Hepatocyte (in vitro differentiated cells): ENCODE data around the gene OPRL1. TPM values are rescaled to one million over a fixed set of nuclear protein-coding genes. Genes with fewer than 3 reads are reported as not detected.
A peak's percentile ranks its signal among the peaks of the same experiment; 100 is the strongest.

Experiments used
- DNase-seq: peaks from one replicate; pipeline ENCODE4 v3.0.0-alpha.2; 2016; ENCODE audit warnings: low spot score
- H2AFZ ChIP-seq: fragments of 200-600 bp; sonication (generic); 2 replicates; pipeline ENCODE4 v1.6.0; 2016; ENCODE audit warnings: antibody characterized with exemption, mild to moderate bottlenecking
- H3K27ac ChIP-seq: fragments of 200-600 bp; sonication (generic); 2 replicates; pipeline ENCODE4 v1.5.1; 2016; ENCODE audit warnings: mild to moderate bottlenecking
- H3K27me3 ChIP-seq: fragments of 200-600 bp; sonication (generic); 2 replicates; pipeline ENCODE4 v1.6.1; 2016
- H3K36me3 ChIP-seq: fragments of 200-600 bp; sonication (generic); replicated peaks from 2 replicates; pipeline ENCODE4 v1.5.1; 2016; ENCODE audit warnings: low read depth; ENCODE audit not compliant: insufficient read depth
- H3K4me1 ChIP-seq: fragments of 200-600 bp; sonication (generic); 2 replicates; pipeline ENCODE4 v1.5.1; 2016; ENCODE audit warnings: mild to moderate bottlenecking, moderate library complexity; ENCODE audit not compliant: insufficient read depth
- H3K4me2 ChIP-seq: fragments of 200-600 bp; sonication (generic); 2 replicates; pipeline ENCODE4 v1.6.0; 2016
- H3K4me3 ChIP-seq: fragments of 200-600 bp; sonication (generic); 2 replicates; pipeline ENCODE4 v1.5.1; 2016; ENCODE audit warnings: mild to moderate bottlenecking
- H3K79me2 ChIP-seq: fragments of 200-600 bp; sonication (generic); 2 replicates; pipeline ENCODE4 v1.6.0; 2017; ENCODE audit warnings: mild to moderate bottlenecking
- H3K9me2 ChIP-seq: fragments of 200-600 bp; sonication (generic); replicated peaks from 2 replicates; pipeline ENCODE4 v1.6.0; 2017; ENCODE audit warnings: mild to moderate bottlenecking; ENCODE audit not compliant: insufficient read depth
- H3K9me3 ChIP-seq: fragments of 200-600 bp; sonication (generic); 2 replicates; pipeline ENCODE4 v1.5.1; 2016; ENCODE audit warnings: low read depth, mild to moderate bottlenecking
- H4K20me1 ChIP-seq: fragments of 200-600 bp; sonication (generic); 2 replicates; pipeline ENCODE4 v1.6.0; 2016; ENCODE audit warnings: mild to moderate bottlenecking; ENCODE audit not compliant: insufficient read depth, poor library complexity, severe bottlenecking
- CTCF ChIP-seq: fragments of 200-600 bp; sonication (generic); IDR thresholded peaks from 2 replicates; pipeline ENCODE4 v1.5.1; 2016; ENCODE audit warnings: antibody characterized with exemption, mild to moderate bottlenecking; ENCODE audit not compliant: poor library complexity
- EZH2 ChIP-seq: fragments of 200-600 bp; sonication (generic); IDR thresholded peaks from 2 replicates; pipeline ENCODE4 v1.6.1; 2016; ENCODE audit warnings: antibody characterized with exemption, mild to moderate bottlenecking, borderline replicate concordance
- EZH2phosphoT487 ChIP-seq: fragments of 200-600 bp; sonication (generic); IDR thresholded peaks from one replicate; pipeline ENCODE4 v1.6.1; 2018; ENCODE audit warnings: antibody characterized with exemption, mild to moderate bottlenecking, low read depth, moderate library complexity; ENCODE audit not compliant: unreplicated experiment, severe bottlenecking
- WGBS: methylation state at CpG from one replicate; pipeline ENCODE4 v1.1.6; 2016; ENCODE audit warnings: low lambda C conversion rate; ENCODE audit errors: missing lambda C conversion rate; 5-methylcytosine and 5-hydroxymethylcytosine counted together
- polyA plus RNA-seq: library from polyadenylated mRNA; unstranded; fragments of >200 nt; fragmentation: Nextera tagmentation; extraction: Ambion mirVana; gene quantifications from 2 replicates; pipeline ENCODE4 v1.2.1, GENCODE V29; 2016
- total RNA-seq: library from RNA; depleted of rRNA; stranded (reverse); fragments of >200 nt; gene quantifications from 2 replicates; pipeline ENCODE4 v1.2.3, GENCODE V29; 2014

Gene OPRL1
- total and polyA plus RNA-seq, 2 experiments from 2014 or later, result 0.50 to 1.5 TPM

GRCh38 chr20:64138276-64138815 is 58.5 kb downstream of the OPRL1 start:
- WGBS, result 96% methylated on average over 18 of the region's 18 CpGs
- DNase-seq, result no peak

GRCh38 chr20:64139199-64140060 is 59.5 kb downstream of the OPRL1 start:
- Histone ChIP-seq H3K27me3 (no peaks in the 10 kb centered on the region), H3K4me3 (no peak overlapping the region), H3K36me3 (no peaks in the 10 kb centered on the region), H3K79me2 (no peaks in the 10 kb centered on the region), H3K9me3 (no peaks in the 10 kb centered on the region), H3K4me1 (no peaks in the 10 kb centered on the region), H3K27ac (peak overlapping the region; percentile 1), H3K4me2 (no peak overlapping the region), H3K9me2 (no peaks in the 10 kb centered on the region), H2AFZ (no peak overlapping the region), H4K20me1 (no peaks in the 10 kb centered on the region)
- no peak for DNase-seq
- TF ChIP-seq CTCF, result no peak
- no peak for TF ChIP-seq EZH2
- no peak for TF ChIP-seq EZH2phosphoT487
- 77% methylated on average over 19 of the region's 21 CpGs for WGBS

More at GRCh38 chr20:64138276-64138815, 58.5 kb downstream of the OPRL1 start:
- Histone ChIP-seq H4K20me1 (no peaks in the 10 kb centered on the region), H3K79me2 (no peaks in the 10 kb centered on the region), H3K9me2 (no peaks in the 10 kb centered on the region), H3K36me3 (no peaks in the 10 kb centered on the region), H3K27me3 (no peaks in the 10 kb centered on the region), H3K27ac (no peak overlapping the region), H3K4me1 (no peaks in the 10 kb centered on the region), H2AFZ (no peak overlapping the region), H3K4me3 (no peak overlapping the region), H3K4me2 (no peak overlapping the region), H3K9me3 (no peaks in the 10 kb centered on the region)
- TF ChIP-seq EZH2phosphoT487 (no peak), CTCF (no peak), EZH2 (no peak)

- no peaks in the 10 kb centered on the region for H3K9me3 ChIP-seq
- no peaks in the 10 kb centered on the region for H3K36me3 ChIP-seq
- peak overlapping the region; percentile 1 for H3K27ac ChIP-seq
- H3K9me2 ChIP-seq, result no peaks in the 10 kb centered on the region
- no peak overlapping the region for H2AFZ ChIP-seq
- 70% methylated on average over 13 of the region's 13 CpGs for WGBS
- TF ChIP-seq CTCF (no peak), EZH2phosphoT487 (no peak), EZH2 (no peak)
- no peaks in the 10 kb centered on the region for H3K4me1 ChIP-seq
- H3K27me3 ChIP-seq, result no peaks in the 10 kb centered on the region
- DNase-seq, result peak; percentile 37
- no peak overlapping the region for H3K4me3 ChIP-seq
- no peaks in the 10 kb centered on the region for H3K79me2 ChIP-seq
- no peaks in the 10 kb centered on the region for H4K20me1 ChIP-seq
- no peak overlapping the region for H3K4me2 ChIP-seq
These were observed 60.4 kb downstream of the OPRL1 start for GRCh38 chr20:64140061-64140931.
